Measurements from ENCODE around the gene FH.
A peak's percentile ranks its signal among the peaks of the same experiment; 100 is the strongest.

Gene FH

DNA sequence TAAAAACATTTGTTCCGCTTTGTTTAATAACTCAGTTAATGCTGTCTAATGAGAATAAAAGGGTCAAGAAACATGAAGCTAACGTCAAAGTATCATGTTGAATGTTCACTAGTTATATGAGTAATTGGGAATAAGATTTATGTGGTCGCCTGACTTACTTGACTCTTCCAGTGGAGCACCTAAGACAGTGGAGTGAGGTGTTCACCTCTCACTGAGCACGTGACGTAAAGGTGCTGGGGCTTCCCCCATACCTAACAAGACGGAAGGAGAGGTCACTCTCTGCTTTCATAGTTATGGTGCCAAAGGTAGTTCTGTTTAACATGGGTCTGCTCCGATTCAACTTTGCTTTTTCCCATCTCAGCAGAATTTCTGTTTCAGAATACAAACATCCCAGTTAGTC lies 13.3 kb upstream of the FH start:
- H3K4me3 Mint-ChIP-seq, result no peak overlapping the region
- DNase-seq (ENCODE audit: low spot score in 2 of 2) (no peak), ATAC-seq (peak; percentile 67)
- peaks cover 8% of the 10 kb centered on the region for H3K4me1 Mint-ChIP-seq
- no peaks in the 10 kb centered on the region for H3K9me3 Mint-ChIP-seq
- H3K27ac Mint-ChIP-seq, result no peak overlapping the region
- no peaks in the 10 kb centered on the region for H3K36me3 Mint-ChIP-seq

DNA sequence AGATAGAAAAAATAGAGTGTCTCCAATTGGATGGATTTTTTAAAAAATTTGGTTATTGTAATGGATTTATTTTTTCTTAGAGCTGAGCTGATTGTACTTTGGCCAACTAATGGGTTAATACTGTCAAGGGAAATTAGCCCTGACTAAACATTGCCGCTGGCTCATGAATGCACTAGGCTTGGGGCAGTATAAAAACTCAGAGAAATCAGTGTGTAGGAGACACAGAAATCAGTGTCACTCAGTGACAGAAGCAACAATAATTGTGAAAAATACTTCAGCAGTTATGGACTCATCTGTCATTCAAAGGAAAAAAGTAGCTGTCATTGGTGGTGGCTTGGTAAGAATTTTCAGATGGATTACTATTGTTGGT lies 12.6 kb upstream of the FH start, which contains the start of gene KMO:
KMO (plus strand) TSS at position 217 of the 370 bp plus-strand sequence; CDS start at position 284, 67 bp downstream.
- ATAC-seq, result peak; percentile 63
- Mint-ChIP-seq H3K4me3 (peak within 1 kb of the TSS; percentile 72), H3K9me3 (no peaks in the 10 kb centered on the region), H3K36me3 (no peaks in the 10 kb centered on the region), H3K4me1 (peaks cover 8% of the 10 kb centered on the region), H3K27ac (peak within 1 kb of the TSS; percentile 74)
- DNase-seq (ENCODE audit: low spot score in 2 of 2), result no peak

DNA sequence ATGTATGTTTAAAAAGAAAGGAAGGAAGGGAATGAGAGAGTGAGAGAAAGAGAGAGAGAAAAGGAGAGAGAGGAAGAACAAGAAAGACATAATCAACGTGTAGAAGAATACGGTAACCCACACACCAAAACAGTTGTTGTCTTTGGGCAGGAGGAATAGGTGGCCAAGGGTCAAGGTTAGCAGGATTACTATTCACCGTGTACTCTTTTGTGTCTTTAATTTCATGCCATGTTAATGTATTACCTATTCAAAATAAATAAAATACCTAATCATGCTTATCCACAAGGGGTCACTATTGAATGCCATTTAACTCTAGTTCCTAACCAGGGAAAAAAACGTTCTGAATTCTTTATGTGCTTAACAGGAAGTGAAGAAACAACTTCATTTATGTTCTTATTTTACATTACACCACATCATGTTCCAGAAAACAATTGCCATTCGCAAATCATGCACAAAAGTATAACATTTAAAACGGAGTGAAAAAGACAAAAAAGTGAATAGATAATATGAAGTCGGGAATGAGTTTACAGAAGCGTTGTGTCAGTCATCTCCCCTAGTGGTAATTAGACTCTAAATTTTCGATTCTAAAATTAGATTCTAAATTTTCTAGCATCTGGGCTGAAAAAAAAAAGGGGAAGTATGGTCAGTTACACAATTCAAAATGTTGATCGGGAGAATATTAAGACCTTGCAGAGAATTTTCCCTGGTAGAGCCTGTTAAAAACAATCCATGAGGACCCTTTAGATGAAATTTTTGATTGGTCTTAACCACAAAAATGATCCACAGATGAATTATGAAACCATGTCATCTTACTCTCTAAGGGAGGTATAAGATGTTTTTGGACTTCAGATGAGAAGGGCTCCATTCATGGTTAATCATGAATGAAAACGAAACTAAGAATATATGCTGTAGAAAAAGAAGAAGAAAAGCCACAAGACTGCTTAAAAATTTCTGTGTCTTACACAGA lies 11.9 kb upstream of the FH start:
- Mint-ChIP-seq H3K36me3 (no peaks in the 10 kb centered on the region), H3K9me3 (no peaks in the 10 kb centered on the region), H3K4me1 (peaks cover 8% of the 10 kb centered on the region), H3K27ac (peak overlapping the region; percentile 74), H3K4me3 (peak overlapping the region; percentile 72)
- DNase-seq (ENCODE audit: low spot score in 2 of 2), result no peak
- ATAC-seq, result peak; percentile 81

DNA sequence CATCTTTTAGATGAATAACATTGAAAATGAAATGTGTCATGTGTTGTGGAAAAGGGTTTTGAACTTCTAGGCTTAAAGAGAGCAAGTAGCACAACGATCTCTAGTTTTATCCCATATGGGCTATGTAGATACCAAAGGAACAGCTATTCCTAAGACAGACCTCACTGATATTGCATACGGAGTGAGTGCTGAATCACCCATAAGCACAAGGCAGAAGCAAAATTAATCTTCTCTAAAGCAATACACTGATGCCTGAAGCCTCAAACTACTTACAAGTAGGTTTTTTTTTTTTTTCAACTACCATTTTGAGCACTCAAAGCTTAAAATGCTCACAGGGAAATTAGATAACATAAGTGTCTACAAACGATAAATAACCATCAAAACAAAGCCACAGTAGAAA lies 7.6 kb upstream of the FH start:
- ATAC-seq, result no peak
- Mint-ChIP-seq H3K4me1 (peaks cover 8% of the 10 kb centered on the region), H3K36me3 (no peaks in the 10 kb centered on the region), H3K4me3 (no peak overlapping the region), H3K9me3 (no peaks in the 10 kb centered on the region), H3K27ac (no peak overlapping the region)
- no peak for DNase-seq (ENCODE audit: low spot score in 2 of 2)

DNA sequence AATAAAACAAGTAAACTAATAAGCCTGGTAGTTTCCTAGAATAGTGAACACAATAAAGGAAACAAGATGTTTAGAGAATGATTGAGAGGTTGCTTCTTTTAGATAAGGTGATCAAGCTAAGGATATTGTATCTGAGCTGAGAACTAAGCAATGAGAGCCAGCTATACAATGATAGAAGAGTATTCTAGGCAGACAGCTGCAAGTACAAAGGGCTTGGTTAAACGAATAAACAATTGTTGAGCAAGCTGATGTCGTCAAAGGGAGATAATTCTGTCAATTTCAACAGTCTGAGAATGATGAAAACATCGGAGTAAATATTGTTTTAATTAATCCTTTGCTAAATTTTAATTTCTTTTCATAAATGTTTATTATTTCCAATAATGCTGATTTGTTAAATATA lies 5.5 kb upstream of the FH start:
- Mint-ChIP-seq H3K4me3 (no peak overlapping the region), H3K36me3 (no peaks in the 10 kb centered on the region), H3K27ac (no peak overlapping the region), H3K9me3 (no peaks in the 10 kb centered on the region), H3K4me1 (no peaks in the 10 kb centered on the region)
- DNase-seq (ENCODE audit: low spot score in 2 of 2) (no peak), ATAC-seq (no peak)

DNA sequence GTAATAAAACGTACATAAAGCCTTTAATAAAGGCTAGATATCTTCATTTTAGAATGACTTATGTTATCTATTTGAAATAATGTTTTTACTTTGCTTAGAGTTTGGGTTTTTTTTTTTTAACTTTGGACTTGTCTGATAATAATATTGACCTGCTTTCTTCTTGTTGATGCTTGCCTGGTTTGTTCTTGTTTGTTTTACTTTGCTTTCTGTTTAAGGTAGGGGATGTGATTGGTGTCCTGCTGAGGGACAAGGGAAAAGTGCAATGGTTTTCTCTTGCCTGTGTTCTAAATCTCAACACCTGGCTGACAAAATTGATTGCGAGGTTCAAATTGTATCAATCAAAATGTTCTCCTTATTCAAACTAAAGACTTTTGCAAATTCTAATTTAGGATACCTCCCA lies 2.2 kb upstream of the FH start:
- H3K4me1 Mint-ChIP-seq, result no peaks in the 10 kb centered on the region
- no peak overlapping the region for H3K27ac Mint-ChIP-seq
- ATAC-seq (no peak), DNase-seq (ENCODE audit: low spot score in 2 of 2) (no peak)
- H3K36me3 Mint-ChIP-seq, result peaks cover 6% of the 10 kb centered on the region
- H3K9me3 Mint-ChIP-seq, result no peaks in the 10 kb centered on the region
- no peak overlapping the region for H3K4me3 Mint-ChIP-seq

DNA sequence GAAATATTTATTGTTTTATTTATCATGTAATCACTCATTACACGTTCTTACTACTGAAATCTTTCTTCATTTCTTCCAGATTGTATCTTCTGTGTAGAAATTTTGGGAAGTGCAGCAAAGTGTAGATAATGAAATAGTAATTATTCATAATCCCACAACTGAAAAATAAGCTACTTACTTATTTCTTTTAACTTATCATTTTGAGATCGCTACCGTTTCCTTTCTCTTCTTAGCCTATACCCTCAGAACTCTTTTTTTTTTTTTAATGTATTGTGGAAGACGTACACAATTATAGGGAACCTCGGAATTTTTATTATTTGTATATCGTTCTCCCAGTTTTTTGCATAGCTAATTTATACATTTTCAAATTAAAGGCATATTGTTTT lies 518 bp upstream of the FH start:
- Mint-ChIP-seq H3K27ac (no peak overlapping the region), H3K9me3 (no peaks in the 10 kb centered on the region), H3K4me1 (no peaks in the 10 kb centered on the region), H3K4me3 (no peak overlapping the region), H3K36me3 (peaks cover 23% of the 10 kb centered on the region)
- ATAC-seq (no peak), DNase-seq (ENCODE audit: low spot score in 2 of 2) (no peak)

DNA sequence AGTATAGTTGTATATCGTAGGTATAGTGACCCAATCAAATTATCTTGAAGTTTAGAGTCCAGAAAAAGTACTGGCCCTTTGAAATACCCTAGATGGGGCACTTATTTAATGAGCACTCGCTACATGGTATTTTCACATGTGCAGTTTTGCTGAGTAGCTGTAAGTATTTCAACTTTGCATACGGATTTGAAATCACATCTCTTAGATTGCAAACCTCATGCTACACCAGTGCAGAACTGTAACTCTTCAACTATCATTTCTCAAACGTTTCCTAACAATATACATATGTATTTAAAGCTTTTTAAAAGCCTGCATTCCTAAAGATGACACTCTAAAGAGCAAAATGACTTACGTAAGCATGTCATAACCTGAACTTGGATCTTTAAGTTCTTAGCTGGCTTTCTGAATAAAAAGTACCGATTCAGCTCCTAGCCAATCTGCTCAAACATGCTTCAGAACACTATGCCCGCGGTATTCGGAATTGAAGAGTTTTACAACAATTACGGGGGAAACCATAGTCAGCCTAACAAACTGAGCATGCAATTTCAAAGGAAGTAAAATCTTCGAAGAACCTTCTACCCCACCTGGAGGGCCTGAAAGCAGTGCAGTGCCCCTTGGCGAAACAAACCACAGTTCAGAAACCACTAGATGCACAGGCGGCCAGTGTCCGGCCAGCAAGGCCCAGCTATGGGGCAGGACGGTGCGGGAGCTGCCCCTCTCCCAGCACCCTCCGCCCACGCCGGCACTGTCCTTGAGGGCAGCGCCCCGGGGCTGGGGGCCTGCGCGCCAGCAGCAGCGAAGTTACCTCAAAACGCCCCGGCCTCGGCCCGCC lies 863 bp downstream of the FH start:
- H3K9me3 Mint-ChIP-seq, result no peaks in the 10 kb centered on the region
- DNase-seq (ENCODE audit: low spot score in 2 of 2), result peak; percentile 30 to 69
- H3K27ac Mint-ChIP-seq, result no peak overlapping the region
- H3K4me3 Mint-ChIP-seq, result no peak overlapping the region
- peaks cover 6% of the 10 kb centered on the region for H3K4me1 Mint-ChIP-seq
- peak; percentile 57 for ATAC-seq
- H3K36me3 Mint-ChIP-seq, result peaks cover 36% of the 10 kb centered on the region

DNA sequence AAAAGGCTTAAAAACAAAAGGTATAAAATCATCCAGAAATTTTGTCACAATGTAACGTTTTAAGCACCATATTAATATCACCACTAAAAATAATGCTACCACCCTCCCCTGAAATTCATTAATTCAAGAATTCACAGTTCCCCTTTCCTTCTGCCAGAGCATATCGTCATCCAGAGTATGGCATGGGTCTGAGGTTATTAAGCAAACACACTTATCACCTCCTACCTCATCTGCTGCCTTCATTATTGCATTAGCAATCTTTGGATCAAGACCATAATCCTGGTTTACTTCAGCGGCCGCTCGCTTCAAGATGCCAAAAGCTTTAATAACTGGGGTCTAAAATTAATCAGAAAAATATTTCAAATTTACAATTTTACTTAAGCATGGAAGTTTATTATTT lies 6.2 kb downstream of the FH start:
- no peak for DNase-seq (ENCODE audit: low spot score in 2 of 2)
- no peak for ATAC-seq
- H3K9me3 Mint-ChIP-seq, result no peaks in the 10 kb centered on the region
- no peak overlapping the region for H3K27ac Mint-ChIP-seq
- no peak overlapping the region for H3K4me3 Mint-ChIP-seq
- peaks cover 84% of the 10 kb centered on the region for H3K36me3 Mint-ChIP-seq
- peaks cover 6% of the 10 kb centered on the region for H3K4me1 Mint-ChIP-seq

DNA sequence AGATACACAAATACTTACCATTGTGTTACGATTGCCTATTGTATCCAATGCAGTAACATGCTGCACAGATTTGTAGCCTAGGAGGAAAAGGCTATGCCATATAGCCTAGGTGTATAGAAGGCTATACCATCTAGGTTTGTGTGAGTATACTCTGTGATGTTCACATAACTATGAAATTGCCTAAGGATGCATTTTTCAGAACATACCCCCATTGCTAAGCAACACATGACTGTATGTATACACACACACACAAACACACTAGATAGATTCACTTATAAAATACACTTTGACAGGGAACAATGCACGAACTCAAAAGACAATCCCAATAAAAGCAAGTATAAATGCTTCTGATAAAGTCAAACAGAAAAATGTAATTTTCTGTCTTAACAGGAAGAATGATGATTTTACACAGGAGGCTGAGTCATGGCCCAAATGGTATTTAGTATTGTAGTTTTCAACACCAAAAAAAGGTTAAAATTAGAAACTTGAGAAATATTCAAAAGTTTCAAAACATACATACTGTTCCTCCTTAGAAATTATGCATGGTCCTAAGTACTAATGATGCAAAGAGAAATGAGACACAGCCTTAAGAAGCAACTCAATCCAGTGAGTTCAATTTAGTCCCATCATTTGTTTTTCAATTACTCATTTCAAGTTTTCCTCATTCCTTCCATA lies 12.2 kb downstream of the FH start:
- ATAC-seq, result no peak
- H3K27ac Mint-ChIP-seq, result no peak overlapping the region
- DNase-seq (ENCODE audit: low spot score in 2 of 2), result no peak
- no peak overlapping the region for H3K4me3 Mint-ChIP-seq
- no peaks in the 10 kb centered on the region for H3K4me1 Mint-ChIP-seq
- no peaks in the 10 kb centered on the region for H3K9me3 Mint-ChIP-seq
- peaks cover 93% of the 10 kb centered on the region for H3K36me3 Mint-ChIP-seq

DNA sequence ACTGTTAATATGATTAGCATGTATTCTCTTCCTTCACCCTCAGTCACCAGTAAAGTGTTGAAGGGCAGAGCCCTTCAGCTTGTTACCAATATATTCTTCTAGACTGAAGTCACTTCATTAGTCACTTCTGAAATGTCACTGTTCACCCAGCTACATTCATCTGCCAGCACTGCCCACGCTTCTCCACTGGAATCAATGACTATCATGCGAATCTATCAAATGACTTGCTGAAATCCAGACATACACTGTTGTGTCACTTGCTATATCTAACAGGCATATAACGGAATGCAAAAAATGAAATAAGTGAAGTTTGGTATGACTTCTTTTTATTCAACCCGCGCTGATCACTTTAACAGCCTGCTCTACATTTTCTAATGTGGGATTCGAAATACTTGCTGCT lies 16.1 kb downstream of the FH start:
- H3K36me3 Mint-ChIP-seq, result peaks cover 92% of the 10 kb centered on the region
- peak; percentile 50 for ATAC-seq
- H3K27ac Mint-ChIP-seq, result no peak overlapping the region
- DNase-seq (ENCODE audit: low spot score in 2 of 2), result no peak
- no peaks in the 10 kb centered on the region for H3K9me3 Mint-ChIP-seq
- H3K4me3 Mint-ChIP-seq, result no peak overlapping the region
- no peaks in the 10 kb centered on the region for H3K4me1 Mint-ChIP-seq

DNA sequence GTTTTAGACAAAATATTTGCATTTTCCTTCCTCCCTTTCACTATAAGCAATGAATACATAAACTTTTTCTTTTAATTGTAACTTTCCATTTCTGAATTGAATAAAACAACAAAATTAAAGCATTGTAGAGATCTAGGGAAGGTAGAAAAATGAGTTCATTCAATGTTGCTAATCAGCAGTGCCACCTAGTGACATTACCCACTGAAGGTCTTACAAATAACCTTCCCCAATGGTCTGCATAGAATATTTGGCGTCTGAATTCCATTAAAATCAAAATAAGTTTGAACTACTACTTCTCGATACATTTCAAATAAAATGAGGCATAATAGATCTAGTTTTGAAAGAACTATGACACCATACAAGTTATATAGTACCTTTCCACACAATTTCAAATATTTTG lies 19.6 kb downstream of the FH start:
- DNase-seq (ENCODE audit: low spot score in 2 of 2), result no peak

DNA sequence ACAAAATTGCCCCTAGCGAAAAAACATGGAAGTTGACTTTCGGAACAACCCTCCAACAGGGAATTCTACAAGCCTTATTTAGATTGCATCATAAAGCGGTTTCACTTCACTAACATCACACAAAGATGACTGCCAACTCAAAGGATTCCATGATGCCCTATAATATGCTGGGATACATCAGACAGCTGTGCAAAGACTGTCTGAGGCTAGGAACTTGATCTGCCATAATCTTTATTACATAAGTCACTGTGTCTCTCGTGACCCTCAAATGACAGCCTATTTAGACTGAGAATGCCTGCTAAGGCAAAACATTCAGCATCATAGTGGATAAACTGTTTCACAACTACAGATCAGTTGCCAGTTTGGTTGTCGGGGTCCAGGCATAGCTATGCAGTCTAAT lies 23.8 kb downstream of the FH start:
- DNase-seq (ENCODE audit: low spot score in 2 of 2) (no peak), ATAC-seq (no peak)
- Mint-ChIP-seq H3K36me3 (peaks cover 62% of the 10 kb centered on the region), H3K9me3 (no peaks in the 10 kb centered on the region), H3K4me1 (no peaks in the 10 kb centered on the region), H3K27ac (no peak overlapping the region), H3K4me3 (no peak overlapping the region)

More for the DNA sequence above, 19.6 kb downstream of the FH start:
- no peak for ATAC-seq
- peaks cover 92% of the 10 kb centered on the region for H3K36me3 Mint-ChIP-seq
- H3K4me3 Mint-ChIP-seq, result no peak overlapping the region
- no peak overlapping the region for H3K27ac Mint-ChIP-seq
- no peaks in the 10 kb centered on the region for H3K4me1 Mint-ChIP-seq
- H3K9me3 Mint-ChIP-seq, result no peaks in the 10 kb centered on the region

DNA sequence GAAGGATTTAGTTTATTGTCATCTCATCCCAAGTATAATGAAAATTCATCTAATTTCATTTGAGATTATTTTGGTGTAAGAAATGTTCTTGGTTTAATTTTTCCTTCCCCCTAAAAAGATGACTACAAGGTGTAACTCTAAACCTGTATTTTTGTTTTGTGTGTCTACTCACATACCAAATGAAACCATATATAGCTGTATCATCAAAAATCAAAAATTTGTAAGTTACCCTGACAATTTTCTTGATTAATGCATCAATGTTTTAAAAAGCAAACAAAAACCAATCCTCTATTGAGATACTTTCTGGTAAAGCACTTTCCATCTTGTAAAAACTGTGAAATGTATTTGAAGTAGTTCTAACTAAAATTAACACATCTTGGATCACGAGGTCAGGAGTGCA lies 30.8 kb downstream of the FH start:
- Mint-ChIP-seq H3K4me1 (no peaks in the 10 kb centered on the region), H3K4me3 (no peak overlapping the region), H3K36me3 (no peaks in the 10 kb centered on the region), H3K27ac (no peak overlapping the region), H3K9me3 (no peaks in the 10 kb centered on the region)
- DNase-seq (ENCODE audit: low spot score in 2 of 2) (no peak), ATAC-seq (no peak)

DNA sequence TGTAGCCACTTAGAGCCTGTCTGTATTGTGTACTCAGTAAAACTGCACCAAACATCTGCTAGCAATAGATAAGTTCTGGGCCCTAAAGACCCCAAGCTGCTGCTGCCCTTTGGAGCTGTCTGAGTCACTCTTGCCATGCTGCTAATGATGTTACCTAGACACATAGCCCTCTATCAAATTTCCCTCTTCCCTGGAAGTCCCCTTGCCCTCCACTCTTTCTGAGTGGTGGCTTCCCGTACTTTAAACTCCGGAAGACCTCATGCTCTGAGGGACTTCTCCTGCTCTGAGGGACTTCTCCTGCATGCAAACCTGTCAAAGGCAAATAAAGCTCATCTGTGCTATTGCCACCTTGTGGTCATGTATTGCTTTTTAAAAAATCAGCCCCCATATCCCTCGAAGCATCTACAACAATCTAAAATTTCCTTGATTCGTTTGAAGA lies 34.0 kb downstream of the FH start:
- Mint-ChIP-seq H3K4me1 (no peaks in the 10 kb centered on the region), H3K36me3 (no peaks in the 10 kb centered on the region), H3K9me3 (no peaks in the 10 kb centered on the region), H3K4me3 (no peak overlapping the region), H3K27ac (no peak overlapping the region)
- DNase-seq (ENCODE audit: low spot score in 2 of 2) (no peak), ATAC-seq (peak; percentile 50)

All from stimulated activated effector memory CD8-positive, alpha-beta T cell treated with anti-CD3 and anti-CD28 coated beads, Interleukin-12 subunit alpha, Interleukin-12 subunit beta, amount 100 ng/mL, for 72 hours (primary cell).